Measurements from ENCODE around the gene JAG1.

The JAG1 gene

DNA sequence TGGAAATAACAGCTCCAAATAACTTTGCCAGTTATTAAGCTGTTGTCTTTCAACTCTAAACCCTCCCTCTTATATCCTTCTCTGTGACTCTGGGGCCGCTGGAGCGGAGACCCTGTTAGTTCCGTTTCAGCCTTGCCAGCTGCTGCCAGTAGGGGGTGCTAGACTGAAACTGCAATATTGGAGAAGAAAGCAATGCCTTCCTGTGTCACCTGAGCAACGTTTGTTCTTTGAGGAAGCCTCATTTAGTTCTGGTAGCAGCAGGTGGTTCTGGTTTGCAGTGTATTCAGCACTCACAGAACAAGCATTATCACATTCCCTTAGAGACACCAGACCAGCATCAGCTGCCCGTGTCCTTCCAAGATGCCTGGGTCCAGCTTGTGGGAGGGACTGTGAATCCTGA is 22.9 kb upstream of the JAG1 start:
- DNase-seq: peak in 1 of 2 experiments; percentile 15

DNA sequence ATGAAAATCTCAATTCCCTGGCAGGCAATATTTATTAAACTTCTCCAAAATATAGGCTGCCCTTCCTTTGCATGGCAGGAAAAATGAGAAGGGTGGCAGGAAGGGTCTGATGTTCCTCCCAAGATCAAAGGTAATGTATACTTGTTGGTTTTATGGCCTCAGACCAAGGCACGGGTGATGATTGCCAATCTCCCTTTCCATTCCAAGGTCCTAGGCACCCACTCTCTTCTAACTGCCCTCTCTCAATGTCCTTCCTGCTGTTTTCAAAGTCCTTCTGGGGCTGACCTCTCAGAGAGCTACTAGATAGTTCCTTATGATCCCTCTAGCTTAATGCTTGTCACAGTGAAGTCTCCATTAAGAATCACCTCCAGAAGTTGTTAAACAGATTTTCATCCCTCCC is 15.6 kb upstream of the JAG1 start:
- no peak for DNase-seq

DNA sequence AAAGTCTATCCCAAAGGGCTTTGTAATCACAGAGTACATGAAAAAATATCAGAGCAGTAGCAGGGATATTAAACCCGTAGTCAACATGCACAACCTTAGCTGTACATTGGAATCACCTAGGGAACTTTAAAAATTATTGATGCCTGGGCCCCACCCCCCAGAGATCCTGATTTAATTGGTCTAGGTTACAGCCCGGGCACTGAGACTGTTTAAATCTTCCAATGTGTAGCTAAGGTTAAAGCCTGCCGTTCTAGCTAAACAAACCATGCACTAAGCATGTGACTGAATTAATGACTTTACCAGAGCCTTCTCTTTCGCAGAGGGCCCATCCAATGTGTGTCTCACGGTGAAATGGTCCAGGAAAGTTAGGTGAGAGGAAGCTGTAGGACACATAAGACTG is 14.1 kb upstream of the JAG1 start:
- no peak for DNase-seq

DNA sequence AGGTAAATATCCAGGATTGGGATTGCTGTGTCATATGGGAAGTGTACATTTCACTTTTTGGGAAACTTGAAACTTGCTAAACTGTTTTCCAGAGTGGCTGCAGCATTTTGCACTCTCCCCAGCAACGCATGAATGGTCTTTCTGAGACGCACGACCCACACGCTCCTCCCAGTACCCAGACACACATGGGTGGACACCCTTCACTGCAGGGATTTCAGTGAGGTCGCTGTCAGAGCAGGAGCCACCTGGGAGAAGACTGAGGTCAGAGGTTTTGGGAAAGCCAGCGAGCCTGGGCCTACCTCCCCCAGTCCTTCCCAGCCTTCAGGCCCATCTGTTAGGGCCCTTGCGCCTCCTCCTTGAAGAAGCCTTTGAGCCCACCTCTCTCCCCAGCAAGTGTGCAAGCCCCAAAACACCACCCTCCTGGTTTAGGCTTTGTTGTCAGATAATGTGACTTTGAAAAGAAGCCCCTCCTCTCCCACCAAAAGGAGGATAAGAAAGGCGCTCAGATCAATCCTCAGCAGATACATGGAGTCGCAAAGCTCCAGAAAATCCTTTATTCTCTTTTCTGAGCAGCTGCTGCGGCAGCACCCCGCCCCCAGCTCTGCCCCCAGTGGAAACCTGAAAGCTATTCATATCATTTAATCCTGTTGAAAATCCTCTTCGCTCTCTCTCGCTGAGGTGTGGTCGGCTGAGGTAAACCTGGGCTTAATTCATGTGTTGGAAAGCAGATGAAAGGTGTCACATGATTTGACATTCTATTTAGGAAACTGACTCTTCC is 12.7 kb upstream of the JAG1 start:
- no peak for DNase-seq

DNA sequence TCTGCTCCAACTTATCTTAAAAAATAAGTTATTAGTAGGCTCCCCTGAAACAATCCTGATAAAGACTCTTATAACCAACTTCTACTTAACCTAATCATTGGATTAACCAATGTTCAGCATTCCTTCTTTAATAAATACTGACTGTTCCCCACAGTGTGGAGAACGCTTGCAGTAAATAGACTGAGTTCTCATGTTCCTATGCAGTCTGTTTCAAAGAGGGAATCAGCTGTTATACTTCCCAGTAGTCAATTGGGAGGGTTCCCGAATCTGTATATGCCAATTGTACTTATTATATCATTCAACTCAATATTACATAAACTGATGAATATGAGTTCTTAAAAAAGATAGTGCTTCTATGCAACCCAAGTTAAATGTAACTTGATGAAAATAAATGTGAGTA is 9.7 kb upstream of the JAG1 start:
- DNase-seq: no peak

DNA sequence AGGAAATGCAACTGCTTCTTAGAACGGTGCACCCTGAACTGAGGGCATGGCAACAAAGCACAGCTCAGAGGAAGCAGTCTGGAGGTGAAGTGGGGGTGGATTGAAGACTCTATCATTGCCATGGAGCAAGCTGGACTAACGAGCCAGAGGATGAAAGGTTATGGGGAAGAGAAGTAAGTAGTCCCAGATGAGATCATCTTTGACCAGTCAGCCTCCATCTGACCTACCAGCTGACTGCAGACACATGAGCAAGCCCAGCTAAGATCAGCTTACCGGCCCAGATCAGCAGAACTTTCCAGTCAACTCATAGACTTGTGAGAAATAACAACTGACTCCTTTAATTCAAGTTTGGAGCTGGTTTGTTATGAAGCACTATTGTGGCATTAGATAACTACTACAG is 9.1 kb upstream of the JAG1 start:
- no peak for DNase-seq

DNA sequence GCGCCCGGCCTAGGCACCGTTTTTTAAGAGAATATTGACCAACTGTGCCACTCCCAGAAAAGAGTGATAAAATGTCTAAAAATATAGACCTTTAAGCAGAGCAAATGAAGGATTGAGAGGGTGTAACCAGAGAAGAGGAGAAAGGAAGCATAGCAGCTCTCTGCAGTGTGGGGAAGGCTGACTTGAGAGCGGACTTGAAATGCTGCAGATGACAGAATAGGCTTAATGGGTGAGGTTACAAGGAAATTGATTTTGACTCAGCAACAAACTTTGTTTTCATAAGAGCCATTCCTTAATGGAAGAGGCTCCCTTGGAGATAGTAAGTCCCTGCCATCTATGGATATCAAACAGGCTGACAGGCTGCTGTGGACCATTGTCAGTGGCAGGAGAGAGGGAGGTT is 7.7 kb upstream of the JAG1 start:
- no peak for DNase-seq

DNA sequence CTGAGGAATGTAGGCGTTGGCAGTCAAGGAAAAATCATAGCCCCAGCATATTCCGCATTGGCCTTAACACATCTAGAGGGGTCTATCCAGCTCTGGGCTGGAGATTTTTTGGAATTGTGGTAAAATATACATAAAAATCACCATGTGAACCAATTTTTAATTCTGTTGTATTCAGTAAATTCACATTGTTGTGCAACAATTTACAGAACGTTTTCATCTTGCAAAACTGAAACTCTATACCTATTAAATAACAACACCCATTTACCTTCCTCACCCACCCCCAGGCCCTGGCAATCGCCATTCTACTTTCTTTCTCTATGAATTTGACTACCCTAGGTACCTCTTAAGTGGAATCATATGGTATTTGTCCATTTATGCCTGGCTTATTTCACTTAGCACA is 6.8 kb upstream of the JAG1 start:
- DNase-seq: no peak

DNA sequence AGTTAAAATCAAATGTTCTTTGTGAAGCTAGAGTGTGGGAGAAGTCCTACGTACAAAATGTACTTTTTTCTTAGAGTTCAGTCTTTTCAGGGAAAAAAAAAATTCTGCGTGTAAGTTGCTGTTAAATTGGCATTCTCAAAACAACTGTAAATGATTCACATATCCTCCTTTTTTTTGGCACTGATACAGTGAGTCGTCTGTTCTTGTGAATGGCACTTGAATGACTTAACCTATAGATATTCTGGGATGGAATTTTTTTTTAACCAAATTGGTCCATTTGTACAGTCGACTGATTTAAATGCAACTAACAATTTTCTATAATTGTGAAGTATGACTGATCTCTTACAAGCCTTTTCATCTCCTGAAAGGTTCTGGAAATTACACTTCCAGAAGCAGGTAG is 5.5 kb upstream of the JAG1 start:
- no peak for DNase-seq

DNA sequence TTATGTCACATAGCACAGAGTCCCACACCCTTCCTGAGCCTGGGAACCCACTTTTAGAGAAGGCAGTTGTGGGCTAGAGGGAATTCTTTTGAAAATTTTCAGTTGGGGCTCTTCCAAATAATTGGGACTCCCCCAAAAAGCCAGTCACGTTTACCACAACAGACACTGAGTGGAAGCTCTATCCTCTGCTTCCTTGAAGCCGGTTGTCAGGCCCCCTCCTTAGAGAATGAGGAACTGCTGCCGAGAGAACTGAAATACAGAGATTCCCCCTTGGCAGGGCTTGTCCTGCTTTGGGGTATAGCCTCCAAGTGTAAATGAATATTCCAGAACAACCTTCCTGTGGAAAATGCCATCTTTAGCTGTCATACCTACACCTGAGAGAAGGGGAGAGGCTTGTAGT is 2.7 kb upstream of the JAG1 start:
- no peak for DNase-seq

DNA sequence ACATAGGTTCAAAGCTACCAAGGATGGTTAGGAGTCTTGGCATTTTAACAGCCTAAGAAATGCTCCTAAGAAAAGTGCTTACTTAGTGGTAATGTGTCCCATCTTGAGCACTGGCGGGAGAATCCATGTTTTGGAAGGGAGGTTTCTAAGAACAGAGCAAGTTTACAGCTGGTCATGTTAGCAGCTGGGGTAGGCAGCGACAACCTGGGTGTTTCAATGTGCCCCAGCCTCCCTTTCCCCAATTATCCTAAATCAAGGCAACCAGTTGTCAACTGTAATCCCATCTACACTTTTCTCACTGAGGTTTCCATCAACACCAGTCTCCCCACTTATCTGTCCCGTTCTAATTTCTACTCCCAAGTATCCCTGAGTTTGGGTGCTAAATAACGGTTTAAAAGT is 1.6 kb upstream of the JAG1 start:
- no peak for DNase-seq

DNA sequence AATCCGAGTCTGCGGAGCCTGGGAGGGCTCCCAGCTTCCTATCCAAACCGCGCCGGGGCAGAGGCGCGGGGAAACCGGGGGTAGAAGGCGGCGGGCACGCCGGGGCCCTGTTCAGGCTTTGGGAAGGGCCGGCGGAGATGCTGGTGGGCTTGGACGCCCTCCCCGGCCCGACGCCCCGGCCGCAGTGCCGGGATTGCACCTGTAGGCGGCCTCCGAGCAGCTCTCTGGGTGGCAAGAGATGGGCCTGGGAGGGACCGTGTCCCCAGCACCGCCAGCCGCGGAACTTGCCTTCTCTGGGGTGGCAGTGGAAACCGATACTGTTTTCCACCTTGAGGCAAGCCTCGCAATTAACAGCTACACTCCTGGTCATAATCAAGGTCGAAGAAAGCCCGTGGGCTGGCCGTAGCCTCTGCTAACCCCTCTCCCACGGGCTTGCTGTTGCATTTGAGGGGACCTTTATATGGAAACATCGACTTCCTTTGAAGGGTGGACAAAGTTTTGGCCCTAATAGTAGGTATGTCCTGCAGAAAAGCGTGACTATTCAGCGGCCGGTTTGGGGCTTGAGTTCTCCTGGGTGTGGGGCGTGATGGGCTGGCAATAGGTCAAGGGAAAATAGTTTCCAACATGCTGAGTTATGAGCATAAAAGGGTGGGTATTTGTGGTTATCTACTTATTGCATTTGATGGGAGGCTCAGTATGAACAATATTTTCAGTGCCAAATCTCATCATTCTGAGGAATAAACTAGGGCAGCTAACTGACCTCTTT is 1.1 kb upstream of the JAG1 start:
- DNase-seq: peak; percentile 59 to 61

DNA sequence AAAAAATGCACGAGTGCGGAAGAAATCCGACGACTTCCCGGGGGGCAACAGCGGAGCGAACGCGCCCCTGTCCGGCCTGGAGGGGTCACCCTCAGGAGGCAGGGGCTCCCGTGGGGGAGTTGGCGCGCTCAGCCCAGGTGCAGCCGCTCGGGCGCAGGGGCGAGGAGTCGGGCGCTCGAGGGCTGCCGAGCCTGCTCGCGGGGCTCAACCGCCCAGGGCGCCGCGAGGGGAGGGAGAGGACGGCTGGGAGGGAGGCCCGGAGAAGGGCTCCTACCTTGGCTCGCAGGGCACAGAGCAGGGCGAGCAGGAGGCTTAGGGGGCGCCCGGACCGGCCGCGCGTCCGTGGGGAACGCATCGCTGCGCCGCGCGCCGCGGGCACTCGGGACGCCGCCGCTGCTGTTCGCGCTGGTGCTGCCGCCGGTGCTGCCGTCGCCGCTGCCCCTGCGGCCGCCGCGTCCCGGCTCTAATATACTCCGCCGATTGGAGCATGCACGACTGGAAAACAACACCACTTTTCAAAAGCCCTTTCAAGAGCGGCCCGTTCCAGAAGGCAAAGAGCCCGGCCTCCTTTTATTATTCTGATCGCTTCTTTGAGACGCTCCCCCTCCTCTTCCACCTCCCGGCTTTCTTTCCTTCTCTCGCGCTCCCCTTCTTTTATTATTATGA is 490 bp downstream of the JAG1 start:
- peak in 1 of 2 experiments; percentile 35 for DNase-seq

DNA sequence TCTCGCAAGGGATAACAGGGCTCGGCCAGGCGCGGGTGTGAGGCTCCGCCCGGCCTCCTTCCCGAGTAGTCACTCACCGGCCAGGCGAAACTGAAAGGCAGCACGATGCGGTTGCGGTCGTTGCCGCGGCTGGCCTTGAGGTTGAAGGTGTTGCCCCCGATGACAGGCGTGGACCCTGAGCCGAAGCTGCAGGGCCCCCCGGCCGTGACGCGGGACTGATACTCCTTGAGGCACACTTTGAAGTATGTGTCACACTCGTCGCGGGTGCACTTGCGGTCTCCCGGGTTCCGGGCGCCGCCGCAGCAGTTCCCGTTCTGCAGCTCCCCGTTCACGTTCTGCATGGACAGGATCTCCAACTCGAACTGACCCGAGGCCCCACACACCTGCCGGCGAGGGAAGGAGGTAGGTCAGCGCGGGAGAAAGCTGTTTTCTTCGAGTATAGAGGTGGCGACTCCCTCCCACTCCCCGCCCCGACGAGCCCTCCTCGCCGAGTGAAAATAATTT is 1.1 kb downstream of the JAG1 start:
- peak; percentile 54 to 61 for DNase-seq

DNA sequence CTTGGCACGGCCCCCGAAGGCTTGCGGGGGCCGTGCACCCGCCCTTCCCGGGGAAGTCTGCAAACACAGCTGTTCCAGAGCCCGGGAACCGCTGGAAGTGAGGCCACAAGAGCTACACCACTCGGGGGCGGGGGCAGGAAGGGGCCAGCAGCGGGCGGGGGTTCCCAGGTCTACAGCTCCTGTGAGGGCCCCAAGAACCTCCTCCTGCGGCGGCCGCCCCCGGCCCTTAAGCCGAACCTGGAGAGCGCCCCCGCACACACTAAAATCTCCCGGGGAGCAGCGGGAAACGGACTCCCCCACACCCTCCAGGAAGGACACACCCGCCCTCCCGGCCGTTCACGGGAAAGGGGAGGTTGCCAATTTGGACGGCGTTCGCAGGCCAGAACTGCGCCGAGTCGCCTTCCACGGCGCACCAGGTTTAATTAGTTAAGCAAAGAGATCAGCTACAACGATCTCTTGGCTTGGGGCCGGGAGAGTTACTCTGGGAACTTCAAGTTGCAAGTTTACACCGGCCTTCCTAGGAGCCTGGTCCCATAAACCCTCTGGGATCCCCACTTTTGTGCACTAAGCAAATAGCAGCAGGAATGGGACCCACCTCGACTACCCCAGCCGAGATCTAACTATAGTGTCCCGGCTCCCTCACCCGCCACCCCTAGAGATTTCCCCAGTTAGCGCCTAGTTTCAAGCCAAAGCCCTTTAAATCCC is 1.7 kb downstream of the JAG1 start:
- peak; percentile 43 to 53 for DNase-seq

DNA sequence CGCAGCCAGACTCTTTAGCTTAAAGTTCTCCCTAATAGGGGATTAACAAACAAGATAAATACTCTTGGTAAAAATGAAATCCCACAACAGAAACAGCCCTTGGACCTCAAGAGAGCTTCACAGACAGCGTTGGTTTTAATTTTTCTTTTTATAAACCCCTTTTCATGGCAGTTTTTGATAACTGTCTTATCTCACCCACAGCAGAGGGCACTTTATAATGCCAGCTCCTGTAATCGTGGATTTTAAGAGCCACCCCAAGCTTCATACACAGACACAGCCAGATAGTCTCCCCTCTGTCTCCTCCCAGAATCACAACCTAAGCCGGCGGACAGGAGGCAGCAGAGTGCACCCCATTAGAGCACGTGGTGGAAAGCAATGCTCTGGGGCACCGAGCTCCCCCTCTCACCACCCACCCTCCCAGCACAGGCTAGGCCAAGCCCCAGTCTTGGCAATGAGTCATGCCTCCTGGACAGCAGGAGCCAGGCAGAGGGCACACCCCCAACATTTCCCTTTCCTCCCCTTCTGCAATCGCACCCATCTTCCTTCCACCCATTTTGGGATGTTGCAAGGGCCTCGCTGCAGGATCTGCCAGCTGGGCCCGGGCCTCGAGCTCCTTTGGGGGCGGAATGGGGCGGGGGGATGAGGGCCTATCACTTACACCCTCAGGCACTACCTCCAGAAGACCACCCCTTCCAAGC is 2.4 kb downstream of the JAG1 start:
- DNase-seq: peak; percentile 95 to 97

DNA sequence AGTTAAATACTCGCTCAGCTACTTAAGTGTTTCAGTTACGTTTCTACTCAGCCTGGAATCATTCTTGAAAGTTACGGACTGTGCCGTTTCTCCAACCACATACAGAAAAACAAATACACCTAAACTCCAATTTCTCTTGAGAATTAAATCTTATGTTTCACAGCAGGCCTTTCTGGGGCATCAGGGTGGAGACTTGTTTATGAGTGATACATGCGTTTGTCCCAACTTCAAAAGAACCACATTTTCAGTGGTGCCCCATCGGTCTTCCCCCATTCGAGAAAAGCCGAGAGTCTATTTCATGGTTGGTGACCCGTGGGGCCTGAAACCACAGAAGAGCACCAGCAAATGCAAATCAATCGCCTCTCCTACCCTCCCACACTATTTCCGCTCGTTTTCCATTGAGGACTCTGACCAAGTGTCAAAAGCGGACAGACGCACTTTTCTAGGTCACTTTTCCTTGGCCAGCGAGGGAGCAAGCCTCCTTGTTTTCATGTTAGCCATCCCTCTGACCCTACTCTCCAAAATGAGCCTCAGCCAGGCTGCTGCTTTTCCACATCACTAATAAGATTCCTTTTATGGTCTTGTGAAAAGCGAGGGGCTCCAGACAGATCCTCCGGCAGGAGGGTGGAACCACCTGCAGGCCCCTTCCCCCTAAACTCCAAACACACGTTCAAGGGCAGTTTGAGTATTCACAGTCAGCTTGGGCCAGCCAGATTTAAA is 3.1 kb downstream of the JAG1 start:
- DNase-seq: no peak

DNA sequence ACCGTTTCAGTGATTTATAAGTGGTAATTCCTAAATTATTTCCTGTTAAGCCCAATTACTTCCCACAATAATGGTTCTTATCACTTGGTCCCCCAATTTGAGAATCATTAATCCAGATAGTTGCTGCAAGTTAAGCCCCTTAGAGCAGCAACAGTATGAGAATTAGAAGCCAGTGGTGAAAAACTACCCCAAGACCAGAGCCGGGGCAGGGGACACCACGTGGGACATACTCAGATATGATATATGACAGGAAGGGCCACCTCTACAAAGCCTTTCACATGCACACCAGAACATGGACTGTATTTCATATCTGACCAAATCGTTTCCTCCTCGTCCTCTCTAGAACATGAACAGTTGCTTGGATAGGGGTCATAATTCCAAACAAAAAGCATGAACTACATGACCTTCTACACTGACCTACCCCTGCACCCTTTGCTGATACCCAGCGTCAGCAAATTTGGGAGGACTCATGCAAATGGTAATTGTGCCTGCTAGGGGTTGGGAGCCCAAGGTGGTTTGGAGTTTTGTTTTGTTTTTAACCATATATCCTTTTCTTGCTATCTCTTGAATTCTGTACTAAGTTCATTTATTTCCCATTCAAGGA is 3.9 kb downstream of the JAG1 start:
- DNase-seq: no peak

DNA sequence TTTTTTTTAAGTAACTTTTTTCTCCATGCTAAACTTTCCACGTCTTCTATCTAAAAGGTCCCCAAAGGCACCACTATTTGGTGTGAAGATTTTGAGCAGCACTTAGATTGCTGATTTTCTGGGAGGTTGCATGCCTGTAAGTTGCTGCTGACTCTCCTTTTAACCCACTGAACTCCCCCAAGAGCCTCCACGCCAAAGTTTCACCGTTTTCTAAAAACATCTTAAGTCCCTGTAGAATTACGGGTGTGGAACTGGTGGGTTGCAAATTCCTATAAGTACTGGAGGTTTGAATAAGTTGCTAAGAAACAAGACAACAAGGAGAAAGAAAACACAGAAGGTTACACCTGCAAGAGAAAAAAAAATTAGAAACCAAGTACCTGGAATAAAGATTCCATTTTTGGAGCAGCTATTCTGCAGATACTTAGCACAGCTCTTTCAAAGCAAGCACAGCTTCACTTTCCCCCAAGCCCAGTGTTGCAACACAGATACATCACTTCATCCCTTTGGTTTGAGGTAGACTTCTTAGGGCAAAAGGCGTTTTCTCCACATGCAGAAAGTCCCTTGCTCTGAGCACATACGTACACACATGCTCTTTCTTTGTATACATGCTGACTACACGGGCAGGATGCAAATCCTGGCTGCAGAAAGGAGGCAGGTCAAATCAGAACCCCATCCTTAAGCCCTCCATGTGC is 5.0 kb downstream of the JAG1 start:
- DNase-seq: no peak

DNA sequence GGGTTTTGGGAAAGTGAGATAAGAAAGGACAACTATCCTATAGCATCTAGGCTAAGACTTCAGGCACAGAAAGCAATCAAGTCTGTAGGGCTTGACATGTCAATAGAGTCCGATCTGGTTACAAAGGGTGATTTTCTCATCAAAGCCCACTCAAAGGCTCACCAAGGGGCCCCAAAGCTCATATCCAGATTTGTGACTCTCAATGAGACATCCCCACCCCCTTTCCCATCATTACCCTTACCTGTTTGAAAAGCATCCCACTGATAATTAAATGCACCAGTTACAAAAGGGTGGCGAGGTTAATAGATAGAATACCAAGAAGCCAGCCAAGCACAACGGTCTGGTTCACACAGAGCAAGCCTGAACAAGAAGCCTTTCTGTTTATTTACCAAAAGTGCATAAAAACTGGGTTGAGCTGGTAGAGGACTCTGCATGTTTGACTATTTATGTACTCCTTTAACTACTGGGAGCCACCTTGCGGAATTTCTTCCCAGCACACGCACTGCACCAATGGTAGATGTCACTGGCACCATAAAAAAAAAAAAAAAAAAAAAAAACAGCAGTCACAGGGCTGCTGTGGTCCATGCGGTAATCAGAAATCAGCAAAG is 6.1 kb downstream of the JAG1 start:
- no peak for DNase-seq

All from AML-193 (cell line).